Hepatocyte (in vitro differentiated cells): Measurements from ENCODE around the gene RASA3. TPM values are rescaled to one million over a fixed set of nuclear protein-coding genes. Genes with fewer than 3 reads are reported as not detected.

ENCODE experiments used
- DNase-seq: peaks from one replicate; pipeline ENCODE4 v3.0.0-alpha.2; 2016; ENCODE audit warnings: low spot score
- H2AFZ ChIP-seq: fragments of 200-600 bp; sonication (generic); 2 replicates; pipeline ENCODE4 v1.6.0; 2016; ENCODE audit warnings: antibody characterized with exemption, mild to moderate bottlenecking
- H3K27ac ChIP-seq: fragments of 200-600 bp; sonication (generic); 2 replicates; pipeline ENCODE4 v1.5.1; 2016; ENCODE audit warnings: mild to moderate bottlenecking
- H3K27me3 ChIP-seq: fragments of 200-600 bp; sonication (generic); 2 replicates; pipeline ENCODE4 v1.6.1; 2016
- H3K36me3 ChIP-seq: fragments of 200-600 bp; sonication (generic); replicated peaks from 2 replicates; pipeline ENCODE4 v1.5.1; 2016; ENCODE audit warnings: low read depth; ENCODE audit not compliant: insufficient read depth
- H3K4me1 ChIP-seq: fragments of 200-600 bp; sonication (generic); 2 replicates; pipeline ENCODE4 v1.5.1; 2016; ENCODE audit warnings: mild to moderate bottlenecking, moderate library complexity; ENCODE audit not compliant: insufficient read depth
- H3K4me2 ChIP-seq: fragments of 200-600 bp; sonication (generic); 2 replicates; pipeline ENCODE4 v1.6.0; 2016
- H3K4me3 ChIP-seq: fragments of 200-600 bp; sonication (generic); 2 replicates; pipeline ENCODE4 v1.5.1; 2016; ENCODE audit warnings: mild to moderate bottlenecking
- H3K79me2 ChIP-seq: fragments of 200-600 bp; sonication (generic); 2 replicates; pipeline ENCODE4 v1.6.0; 2017; ENCODE audit warnings: mild to moderate bottlenecking
- H3K9me2 ChIP-seq: fragments of 200-600 bp; sonication (generic); replicated peaks from 2 replicates; pipeline ENCODE4 v1.6.0; 2017; ENCODE audit warnings: mild to moderate bottlenecking; ENCODE audit not compliant: insufficient read depth
- H3K9me3 ChIP-seq: fragments of 200-600 bp; sonication (generic); 2 replicates; pipeline ENCODE4 v1.5.1; 2016; ENCODE audit warnings: low read depth, mild to moderate bottlenecking
- H4K20me1 ChIP-seq: fragments of 200-600 bp; sonication (generic); 2 replicates; pipeline ENCODE4 v1.6.0; 2016; ENCODE audit warnings: mild to moderate bottlenecking; ENCODE audit not compliant: insufficient read depth, poor library complexity, severe bottlenecking
- CTCF ChIP-seq: fragments of 200-600 bp; sonication (generic); IDR thresholded peaks from 2 replicates; pipeline ENCODE4 v1.5.1; 2016; ENCODE audit warnings: antibody characterized with exemption, mild to moderate bottlenecking; ENCODE audit not compliant: poor library complexity
- EZH2 ChIP-seq: fragments of 200-600 bp; sonication (generic); IDR thresholded peaks from 2 replicates; pipeline ENCODE4 v1.6.1; 2016; ENCODE audit warnings: antibody characterized with exemption, mild to moderate bottlenecking, borderline replicate concordance
- EZH2phosphoT487 ChIP-seq: fragments of 200-600 bp; sonication (generic); IDR thresholded peaks from one replicate; pipeline ENCODE4 v1.6.1; 2018; ENCODE audit warnings: antibody characterized with exemption, mild to moderate bottlenecking, low read depth, moderate library complexity; ENCODE audit not compliant: unreplicated experiment, severe bottlenecking
- WGBS: methylation state at CpG from one replicate; pipeline ENCODE4 v1.1.6; 2016; ENCODE audit warnings: low lambda C conversion rate; ENCODE audit errors: missing lambda C conversion rate; 5-methylcytosine and 5-hydroxymethylcytosine counted together
- polyA plus RNA-seq: library from polyadenylated mRNA; unstranded; fragments of >200 nt; fragmentation: Nextera tagmentation; extraction: Ambion mirVana; gene quantifications from 2 replicates; pipeline ENCODE4 v1.2.1, GENCODE V29; 2016
- total RNA-seq: library from RNA; depleted of rRNA; stranded (reverse); fragments of >200 nt; gene quantifications from 2 replicates; pipeline ENCODE4 v1.2.3, GENCODE V29; 2014

Gene RASA3
- total and polyA plus RNA-seq, 2 experiments from 2014 or later = 5.6 to 6.1 TPM

- Histone ChIP-seq H3K79me2 (no peaks in the 10 kb centered on the region), H2AFZ (no peak overlapping the region), H3K4me2 (no peak overlapping the region), H4K20me1 (no peaks in the 10 kb centered on the region), H3K9me3 (no peaks in the 10 kb centered on the region), H3K4me3 (no peak overlapping the region), H3K36me3 (no peaks in the 10 kb centered on the region), H3K4me1 (no peaks in the 10 kb centered on the region), H3K9me2 (no peaks in the 10 kb centered on the region), H3K27me3 (no peaks in the 10 kb centered on the region), H3K27ac (no peak overlapping the region)
- 96% methylated on average over 25 of the region's 26 CpGs for WGBS
- TF ChIP-seq CTCF (no peak), EZH2phosphoT487 (no peak), EZH2 (no peak)
- no peak for DNase-seq
Observed at GRCh38 chr13:113946409-113947181, 185.8 kb downstream of the RASA3 start.

GRCh38 chr13:113945857-113946408, 186.5 kb downstream of the RASA3 start:
- no peaks in the 10 kb centered on the region for H3K9me2 ChIP-seq
- no peak overlapping the region for H3K4me3 ChIP-seq
- H3K27ac ChIP-seq = no peak overlapping the region
- no peak for DNase-seq
- no peak overlapping the region for H3K4me2 ChIP-seq
- no peak for TF ChIP-seq CTCF
- TF ChIP-seq EZH2phosphoT487 = no peak
- no peak for TF ChIP-seq EZH2
- H4K20me1 ChIP-seq = no peaks in the 10 kb centered on the region
- H3K9me3 ChIP-seq = no peaks in the 10 kb centered on the region
- no peaks in the 10 kb centered on the region for H3K27me3 ChIP-seq
- no peak overlapping the region for H2AFZ ChIP-seq
- WGBS = 95% methylated on average over 26 of the region's 26 CpGs
- H3K4me1 ChIP-seq = no peaks in the 10 kb centered on the region
- no peaks in the 10 kb centered on the region for H3K36me3 ChIP-seq
- H3K79me2 ChIP-seq = no peaks in the 10 kb centered on the region

GRCh38 chr13:113943821-113944565, 188.4 kb downstream of the RASA3 start:
- Histone ChIP-seq H3K36me3 (no peaks in the 10 kb centered on the region), H3K9me3 (no peaks in the 10 kb centered on the region), H3K79me2 (no peaks in the 10 kb centered on the region), H3K4me3 (no peak overlapping the region), H3K9me2 (no peaks in the 10 kb centered on the region), H3K27me3 (no peaks in the 10 kb centered on the region), H2AFZ (no peak overlapping the region), H3K4me2 (no peak overlapping the region), H3K27ac (no peak overlapping the region), H4K20me1 (no peaks in the 10 kb centered on the region), H3K4me1 (peaks cover 4% of the 10 kb centered on the region)
- WGBS = 95% methylated on average over 19 of the region's 19 CpGs
- no peak for DNase-seq
- TF ChIP-seq EZH2 = no peak
- no peak for TF ChIP-seq CTCF
- no peak for TF ChIP-seq EZH2phosphoT487
